OCI-LY1 (cell line): ENCODE measurements around the gene FAS.

Experiments used
- CTCF ChIP-seq: fragments of 200-600 bp; sonication (generic), shearing (Covaris generic); IDR thresholded peaks from 2 replicates; pipeline ENCODE4 v1.5.1; 2017; ENCODE audit warnings: mild to moderate bottlenecking, antibody characterized with exemption, low read length, moderate library complexity, mixed read lengths
- EZH2 ChIP-seq: fragments of 200-600 bp; sonication (generic), shearing (Covaris generic); IDR thresholded peaks from 2 replicates; pipeline ENCODE4 v1.8.0; 2017; ENCODE audit warnings: borderline replicate concordance, mixed run types, mild to moderate bottlenecking, antibody characterized with exemption, low read length, moderate library complexity, mixed read lengths

- TF ChIP-seq CTCF (no peak), EZH2 (no peak)
These were observed 694 bp upstream of the FAS start for GRCh38 chr10:88989824-88990383.
